NCI-H2107 (cell line): ENCODE data around the gene KCNK3.

Source experiments
- DNase-seq: peaks from one replicate; lab custom pipeline; 2025; lab: John Stamatoyannopoulos, UW

KCNK3 gene

DNA sequence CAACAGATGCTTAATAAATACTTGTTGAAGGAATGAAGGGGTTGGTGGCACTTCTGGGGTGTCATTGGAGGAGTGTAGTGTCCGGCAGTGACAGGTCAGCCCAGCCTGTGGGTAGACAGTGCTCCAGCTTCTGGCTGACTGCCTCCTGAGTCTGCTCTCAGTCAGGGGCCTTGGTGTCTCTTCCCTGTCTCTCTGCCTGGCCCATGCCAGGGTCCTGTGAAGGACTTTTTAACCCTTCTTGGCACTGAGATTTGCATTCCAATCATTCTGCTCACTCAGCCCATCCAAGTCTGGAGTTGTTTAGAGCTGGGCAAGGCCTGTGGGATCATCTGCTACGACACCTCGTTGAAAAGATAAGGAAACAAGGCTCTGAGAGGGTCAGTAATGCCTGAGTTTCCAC lies 1.4 kb upstream of the KCNK3 start:
- DNase-seq: no peak

- no peak for DNase-seq
Observed at GRCh38 chr2:26691881-26692278, 642 bp upstream of the KCNK3 start.

- no peak for DNase-seq
Observed at GRCh38 chr2:26692897-26693849, 651 bp downstream of the KCNK3 start.

GRCh38 chr2:26694001-26694400 lies 1.5 kb downstream of the KCNK3 start:
- no peak for DNase-seq

DNA sequence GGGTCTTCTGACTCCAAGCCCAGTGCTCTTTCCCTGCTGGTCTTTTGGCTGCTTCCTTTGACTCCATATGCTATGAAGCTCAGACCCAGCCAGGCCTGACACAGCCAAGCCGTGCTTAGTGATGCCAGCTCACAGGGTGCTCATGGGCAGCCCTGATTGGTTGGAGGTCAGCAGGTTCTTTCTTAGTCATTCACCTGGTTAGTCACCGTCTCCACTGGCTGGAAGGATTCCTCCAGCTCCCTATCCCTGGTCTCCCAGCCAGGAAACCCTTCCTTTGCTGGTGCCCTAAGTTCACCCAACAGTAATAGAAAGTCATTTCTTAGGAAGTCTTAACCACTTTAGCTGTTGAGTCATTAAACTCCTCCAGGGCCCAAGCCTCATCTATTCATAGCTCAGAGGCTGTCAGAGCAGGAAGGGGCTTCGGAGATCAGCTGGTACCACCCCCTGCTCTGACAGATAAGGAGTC lies 3.9 kb downstream of the KCNK3 start:
- DNase-seq: no peak

DNA sequence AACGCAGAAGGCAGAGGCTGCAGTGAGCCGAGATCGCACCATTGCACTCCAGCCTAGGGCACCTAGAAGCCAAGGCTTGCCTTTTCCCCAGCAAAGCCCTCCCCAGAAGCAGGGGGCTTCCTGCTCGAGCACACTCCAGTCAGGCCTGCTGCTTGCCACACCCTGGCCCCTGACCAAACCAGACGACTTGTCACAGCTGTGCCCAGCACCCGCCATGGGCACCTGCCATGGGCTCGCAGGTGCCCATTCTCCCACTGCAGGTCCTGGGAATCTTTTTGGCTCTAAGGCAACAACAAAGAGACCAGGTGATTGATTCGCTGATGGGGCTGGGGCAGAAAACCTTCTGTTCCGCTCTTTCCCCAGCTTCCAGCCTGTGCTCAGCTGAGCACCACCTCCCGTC lies 4.9 kb downstream of the KCNK3 start:
- DNase-seq: no peak

DNA sequence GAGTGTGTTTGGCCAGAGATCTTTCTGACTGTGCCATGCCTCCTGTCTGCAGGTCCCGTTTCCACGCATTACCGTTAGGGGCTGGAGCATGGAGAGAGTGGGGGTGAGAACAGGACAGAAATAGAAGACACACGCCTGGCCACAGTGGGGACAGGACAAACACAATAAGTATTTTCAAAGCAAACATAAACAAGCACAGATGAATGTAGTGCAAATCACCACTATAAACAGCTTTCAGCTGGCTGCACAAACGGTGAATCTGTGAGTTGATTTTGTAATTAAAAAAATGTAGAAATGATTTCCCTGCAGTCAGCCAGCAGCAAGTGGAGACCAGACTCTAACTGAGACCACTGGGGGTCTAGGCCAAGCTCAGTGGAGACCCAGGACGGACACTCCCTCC lies 6.8 kb downstream of the KCNK3 start:
- no peak for DNase-seq

GRCh38 chr2:26700078-26700477 lies 7.6 kb downstream of the KCNK3 start:
- DNase-seq: no peak

GRCh38 chr2:26701596-26701995 lies 9.1 kb downstream of the KCNK3 start:
- no peak for DNase-seq

- DNase-seq: no peak
Observed at GRCh38 chr2:26702025-26702424, 9.5 kb downstream of the KCNK3 start.

DNA sequence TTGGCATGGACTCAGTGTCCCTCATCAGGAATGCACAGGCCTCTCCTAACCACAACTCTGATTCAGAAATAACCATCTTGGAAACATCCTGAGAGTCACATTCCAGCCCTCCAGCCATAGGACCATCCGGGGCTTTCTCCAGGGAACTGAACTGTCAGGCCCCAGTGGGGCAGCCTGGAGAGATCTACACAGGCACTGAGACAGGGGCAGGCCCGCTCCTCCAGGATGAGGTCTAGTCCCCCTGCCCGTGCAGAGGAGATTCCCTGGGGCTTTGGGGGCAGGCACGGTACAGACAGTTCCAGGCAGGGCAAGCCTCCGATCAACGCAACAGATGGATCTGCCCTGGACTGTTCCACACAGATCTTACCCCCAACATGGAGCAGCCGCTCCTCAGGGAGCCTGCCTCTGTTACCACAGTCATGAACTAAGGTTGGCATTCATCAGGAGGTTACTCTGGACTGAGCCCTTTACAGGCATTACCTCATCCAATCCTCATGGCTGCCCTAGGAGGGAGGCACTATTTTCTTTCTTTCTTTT lies 12.0 kb downstream of the KCNK3 start:
- no peak for DNase-seq

- no peak for DNase-seq
Observed at GRCh38 chr2:26705126-26705525, 12.6 kb downstream of the KCNK3 start.

GRCh38 chr2:26706093-26706492 lies 13.6 kb downstream of the KCNK3 start:
- DNase-seq: no peak

DNA sequence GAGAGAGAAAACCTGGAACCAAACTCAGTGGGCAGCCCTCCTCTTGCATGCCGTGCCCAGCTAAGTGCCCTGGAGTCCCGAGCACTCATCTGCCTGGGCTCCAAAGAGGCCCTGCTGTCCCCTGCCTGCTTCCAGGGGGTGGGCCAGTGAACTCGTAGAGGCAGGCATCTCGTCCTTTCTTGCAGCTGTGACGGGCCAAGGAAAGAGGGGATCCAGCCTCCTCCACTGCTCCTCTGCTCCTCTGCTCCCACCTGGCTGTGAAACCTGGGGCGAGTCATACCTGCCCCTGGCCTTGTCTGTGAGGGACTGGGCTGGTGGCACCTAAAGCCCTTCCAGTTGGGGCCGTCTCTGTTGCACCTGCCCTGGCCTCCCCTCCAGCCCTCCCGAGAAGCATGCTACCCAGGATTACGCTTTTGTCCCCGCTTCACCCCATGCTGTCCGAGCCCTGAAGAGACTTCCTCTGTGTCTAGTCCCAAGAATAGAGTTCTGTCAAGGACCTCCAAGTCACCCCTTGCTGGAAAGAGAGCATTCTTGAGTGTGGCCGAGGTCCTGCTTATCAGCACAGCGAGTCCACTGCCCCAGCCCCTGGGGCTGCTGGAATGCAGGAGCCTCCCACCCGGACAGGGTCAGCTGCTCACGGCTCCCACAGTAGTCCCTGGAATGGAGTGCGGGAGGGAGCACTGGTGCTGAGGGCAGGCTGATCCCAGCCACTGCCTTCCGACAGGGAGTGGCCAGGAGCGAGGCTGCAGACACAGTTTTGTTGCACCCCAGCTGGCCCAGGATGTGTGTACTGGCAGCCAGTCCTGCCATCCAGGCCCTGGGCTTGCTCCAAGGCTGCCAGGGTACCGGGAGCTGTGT lies 14.3 kb downstream of the KCNK3 start:
- no peak for DNase-seq

GRCh38 chr2:26707747-26708146 lies 15.2 kb downstream of the KCNK3 start:
- no peak for DNase-seq

GRCh38 chr2:26708457-26708856 lies 15.9 kb downstream of the KCNK3 start:
- DNase-seq: no peak

- DNase-seq: no peak
Observed at GRCh38 chr2:26709323-26710110, 17.0 kb downstream of the KCNK3 start.

DNA sequence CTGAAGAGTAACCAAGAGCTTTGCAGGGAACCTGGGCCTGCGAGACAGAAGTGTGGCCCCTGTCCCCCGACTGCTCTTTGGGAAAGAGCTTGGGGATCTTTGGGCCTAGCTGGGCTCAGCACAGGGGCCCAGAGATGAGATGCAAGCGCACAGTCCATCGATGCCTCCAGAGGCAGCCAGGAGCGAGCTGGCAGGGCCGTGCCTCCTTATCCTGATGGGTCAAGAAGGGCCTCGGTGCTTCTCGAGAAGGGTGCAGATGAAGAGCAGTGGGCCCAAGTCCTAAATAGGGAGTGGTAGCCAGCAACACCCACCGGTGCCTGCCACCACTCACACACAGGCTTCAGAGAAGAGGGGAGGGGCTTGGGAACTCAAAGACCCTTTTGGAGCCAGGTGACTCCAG lies 17.6 kb downstream of the KCNK3 start:
- no peak for DNase-seq

DNA sequence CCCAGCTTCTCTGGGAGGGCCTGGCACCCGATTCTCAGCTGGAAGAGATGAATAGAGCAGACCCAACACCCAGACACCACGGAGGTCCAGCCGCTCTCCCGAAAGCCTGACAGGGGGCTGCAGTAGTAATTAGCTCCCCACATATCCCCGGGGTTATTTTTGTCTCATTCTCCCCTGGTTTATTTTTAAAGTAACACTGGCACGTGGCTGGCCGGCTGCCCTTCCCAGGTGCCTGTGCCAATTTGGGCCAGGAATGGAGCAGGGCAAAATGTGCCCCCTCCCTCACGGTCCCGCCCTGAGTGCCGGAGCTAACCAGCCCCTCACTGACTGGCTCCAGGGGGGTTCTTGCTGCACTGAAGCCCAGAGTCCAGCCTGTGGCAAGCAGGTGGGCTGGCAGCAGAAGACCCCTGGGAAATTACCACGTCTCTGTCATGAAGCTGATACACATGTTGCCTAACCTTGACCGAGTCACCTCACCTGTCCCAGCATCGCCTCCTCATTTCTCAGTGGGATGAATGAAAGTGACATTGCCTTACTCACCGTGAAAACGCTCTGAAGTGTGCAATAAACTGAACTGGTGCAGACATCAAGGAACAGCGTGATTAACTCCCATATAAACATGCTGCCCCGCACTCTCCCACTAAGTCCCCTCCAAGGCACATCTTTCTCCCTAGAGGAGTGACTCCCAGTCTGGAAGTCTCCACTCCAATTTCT lies 18.4 kb downstream of the KCNK3 start:
- DNase-seq: no peak

GRCh38 chr2:26711457-26712161 lies 19.1 kb downstream of the KCNK3 start:
- DNase-seq: no peak
